ENCODE results near the gene FAM120B.

Gene FAM120B

DNA sequence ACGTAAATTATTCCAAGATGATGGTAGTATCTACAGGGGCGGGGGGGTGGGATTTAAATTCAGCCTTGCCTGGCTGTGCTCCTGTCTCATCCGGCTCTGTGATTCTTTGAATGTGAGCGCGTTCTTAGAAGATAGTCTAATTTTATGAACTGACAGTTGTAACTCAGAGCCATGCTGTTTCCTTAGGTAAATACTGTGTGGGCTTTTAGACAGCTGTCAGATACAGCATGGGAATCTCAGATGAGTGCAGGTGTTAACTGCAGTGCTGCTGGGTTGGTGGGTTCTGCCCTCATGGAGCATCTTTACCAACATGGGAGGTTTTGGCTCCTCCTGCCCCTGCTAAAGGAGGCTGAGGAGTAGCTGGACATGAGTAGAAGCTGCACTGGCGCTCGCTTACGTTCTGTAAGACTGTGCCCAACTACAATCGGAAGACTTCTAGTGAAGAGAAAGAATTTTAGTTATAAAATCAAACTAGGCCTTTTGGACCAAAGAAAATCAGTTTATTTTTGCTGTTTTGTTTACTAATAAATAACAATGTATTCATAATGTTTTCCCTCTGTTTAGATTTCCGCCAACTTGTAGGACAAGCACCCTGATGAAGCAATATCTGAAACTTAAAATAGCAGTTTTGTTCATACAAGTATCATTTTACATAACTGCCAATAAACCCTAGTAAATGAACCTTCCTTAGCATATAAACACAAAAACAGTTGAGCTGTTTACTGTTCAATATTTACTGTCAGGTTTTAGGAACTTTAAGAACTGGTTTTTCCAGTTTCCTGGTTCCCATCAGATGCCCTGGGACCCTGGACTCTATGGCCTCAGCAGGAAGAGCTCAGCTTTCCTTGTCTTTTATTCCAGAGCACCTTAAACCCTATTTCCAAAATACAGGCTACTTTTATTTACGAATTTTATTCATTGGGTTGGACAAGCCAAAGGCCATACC, 66.1 kb downstream of the FAM120B start:
- no peak overlapping the region for H3K4me3 ChIP-seq (replicated peaks; ENCODE audit: insufficient read depth, low read length)
- H3K27ac ChIP-seq (replicated peaks), result no peak overlapping the region
- no peaks in the 10 kb centered on the region for H3K27me3 ChIP-seq (ENCODE audit: insufficient read depth, poor library complexity, severe bottlenecking)
- no peak for DNase-seq (ENCODE audit: low read depth in 1 of 2, low spot score in 1 of 2)
- TF ChIP-seq, protein P1, sequence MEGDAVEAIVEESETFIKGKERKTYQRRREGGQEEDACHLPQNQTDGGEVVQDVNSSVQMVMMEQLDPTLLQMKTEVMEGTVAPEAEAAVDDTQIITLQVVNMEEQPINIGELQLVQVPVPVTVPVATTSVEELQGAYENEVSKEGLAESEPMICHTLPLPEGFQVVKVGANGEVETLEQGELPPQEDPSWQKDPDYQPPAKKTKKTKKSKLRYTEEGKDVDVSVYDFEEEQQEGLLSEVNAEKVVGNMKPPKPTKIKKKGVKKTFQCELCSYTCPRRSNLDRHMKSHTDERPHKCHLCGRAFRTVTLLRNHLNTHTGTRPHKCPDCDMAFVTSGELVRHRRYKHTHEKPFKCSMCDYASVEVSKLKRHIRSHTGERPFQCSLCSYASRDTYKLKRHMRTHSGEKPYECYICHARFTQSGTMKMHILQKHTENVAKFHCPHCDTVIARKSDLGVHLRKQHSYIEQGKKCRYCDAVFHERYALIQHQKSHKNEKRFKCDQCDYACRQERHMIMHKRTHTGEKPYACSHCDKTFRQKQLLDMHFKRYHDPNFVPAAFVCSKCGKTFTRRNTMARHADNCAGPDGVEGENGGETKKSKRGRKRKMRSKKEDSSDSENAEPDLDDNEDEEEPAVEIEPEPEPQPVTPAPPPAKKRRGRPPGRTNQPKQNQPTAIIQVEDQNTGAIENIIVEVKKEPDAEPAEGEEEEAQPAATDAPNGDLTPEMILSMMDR (IDR thresholded peaks at IDR 0.05; ENCODE audit: insufficient read depth, low read length), result no peak
- TF ChIP-seq POLR2AphosphoS5 (IDR thresholded peaks at IDR 0.05; ENCODE audit: low read depth) (no peak), REST (IDR thresholded peaks at IDR 0.05; ENCODE audit: insufficient replicate concordance, low read depth) (no peak), SPI1 (IDR thresholded peaks at IDR 0.05; ENCODE audit: borderline replicate concordance, low read depth) (no peak), GABPA (IDR thresholded peaks at IDR 0.05; ENCODE audit: low read depth) (no peak)

GRCh38 chr6:170374571-170375444, 68.2 kb downstream of the FAM120B start:
- H3K4me3 ChIP-seq (replicated peaks; ENCODE audit: insufficient read depth, low read length), result no peak overlapping the region
- TF ChIP-seq POLR2AphosphoS5 (IDR thresholded peaks at IDR 0.05; ENCODE audit: low read depth) (peak; percentile 85), GABPA (IDR thresholded peaks at IDR 0.05; ENCODE audit: low read depth) (no peak), SPI1 (IDR thresholded peaks at IDR 0.05; ENCODE audit: borderline replicate concordance, low read depth) (peak; percentile 83; the same call in 1 of the 2 replicates), REST (IDR thresholded peaks at IDR 0.05; ENCODE audit: insufficient replicate concordance, low read depth) (no peak)
- TF ChIP-seq, protein P1 (IDR thresholded peaks at IDR 0.05; ENCODE audit: insufficient read depth, low read length), result no peak
- peak overlapping the region; percentile 83 for H3K27ac ChIP-seq (replicated peaks)
- peak; percentile 46 to 84 for DNase-seq (ENCODE audit: low read depth in 1 of 2, low spot score in 1 of 2)
- no peaks in the 10 kb centered on the region for H3K27me3 ChIP-seq (ENCODE audit: insufficient read depth, poor library complexity, severe bottlenecking)

DNA sequence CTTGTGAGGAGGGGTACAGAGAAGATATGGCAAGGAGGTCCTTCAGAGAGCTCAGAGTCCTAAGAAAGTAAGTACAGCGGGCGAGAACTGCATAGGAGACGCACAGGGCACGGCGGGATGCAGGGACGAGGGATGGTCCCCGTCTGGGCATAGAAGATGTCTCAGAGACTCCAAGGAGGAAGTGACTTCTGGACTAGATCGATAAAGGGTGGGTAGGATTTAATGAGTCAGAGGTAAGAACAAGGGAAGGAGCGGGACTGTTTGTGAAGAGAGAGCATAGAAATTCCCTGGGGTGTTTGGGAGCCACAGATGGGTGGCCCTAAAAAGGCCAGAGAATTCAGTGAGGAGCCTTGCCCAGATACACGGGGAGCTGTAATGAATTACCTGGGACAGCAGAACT, 69.1 kb downstream of the FAM120B start:
- Histone ChIP-seq H3K27me3 (ENCODE audit: insufficient read depth, poor library complexity, severe bottlenecking) (no peaks in the 10 kb centered on the region), H3K4me3 (replicated peaks; ENCODE audit: insufficient read depth, low read length) (no peak overlapping the region), H3K27ac (replicated peaks) (peak overlapping the region; percentile 83)
- TF ChIP-seq, protein P1 (IDR thresholded peaks at IDR 0.05; ENCODE audit: insufficient read depth, low read length), result no peak
- TF ChIP-seq POLR2AphosphoS5 (IDR thresholded peaks at IDR 0.05; ENCODE audit: low read depth), result no peak
- TF ChIP-seq SPI1 (IDR thresholded peaks at IDR 0.05; ENCODE audit: borderline replicate concordance, low read depth), result no peak
- no peak for TF ChIP-seq REST (IDR thresholded peaks at IDR 0.05; ENCODE audit: insufficient replicate concordance, low read depth)
- no peak for TF ChIP-seq GABPA (IDR thresholded peaks at IDR 0.05; ENCODE audit: low read depth)
- peak in 1 of 2 experiments; percentile 24 for DNase-seq (ENCODE audit: low read depth in 1 of 2, low spot score in 1 of 2)

Data from HL-60 (cell line).